ENCODE results near the gene KMT5B. TPM values are rescaled to one million over a fixed set of nuclear protein-coding genes. Genes with fewer than 3 reads are reported as not detected.

The KMT5B gene
- total and polyA plus RNA-seq, 2 experiments from 2014 or later, result 26.4 to 31.0 TPM

- TF ChIP-seq ZNF462 (CRISPR knock-in tag; IDR thresholded peaks at IDR 0.05) (no peak), POLR2AphosphoS5 (IDR thresholded peaks at IDR 0.05; ENCODE audit: low read depth) (no peak), JUNB (IDR thresholded peaks at IDR 0.05; ENCODE audit: unreplicated experiment) (no peak), EZH2phosphoT487 (IDR thresholded peaks at IDR 0.05; ENCODE audit: unreplicated experiment) (no peak)
Measured at GRCh38 chr11:68165601-68166000, 47.5 kb downstream of the KMT5B start (continued).

- Histone ChIP-seq H3K27ac (ENCODE audit: low read depth) (0 out of 2 replicates have a peak overlapping the region, but pooled peaks have one; percentile 50), H3K4me1 (ENCODE audit: insufficient read depth) (no peaks in the 10 kb centered on the region), H3K4me2 (no peak overlapping the region), H3K9me2 (ENCODE audit: insufficient read depth) (no peaks in the 10 kb centered on the region), H2AFZ (no peak overlapping the region), H3K79me2 (replicated peaks; ENCODE audit: insufficient read depth) (no peaks in the 10 kb centered on the region), H3K27me3 (ENCODE audit: insufficient read depth) (no peaks in the 10 kb centered on the region), H4K20me1 (replicated peaks; ENCODE audit: insufficient read depth) (no peaks in the 10 kb centered on the region; the same call in 1 of the 2 replicates), H3F3A (replicated peaks; ENCODE audit: low read depth) (0 out of 2 replicates have a peak, but pooled peaks cover 4% of the 10 kb centered on the region), H3K36me3 (ENCODE audit: insufficient read depth) (peaks cover 20% of the 10 kb centered on the region), H3K4me3 (no peak overlapping the region)
- H3K4me3 Mint-ChIP-seq, result no peak overlapping the region
- no peaks in the 10 kb centered on the region for H3K9me3 Mint-ChIP-seq
- H3K4me1 Mint-ChIP-seq, result peaks cover 5% of the 10 kb centered on the region; the same call in 2 of the 3 replicates
- ATAC-seq (no peak), DNase-seq (ENCODE audit: low spot score) (no peak)
- H3K27ac Mint-ChIP-seq, result peak overlapping the region; percentile 40; the same call in 1 of the 2 replicates
- H3K36me3 Mint-ChIP-seq (ENCODE audit: low read depth), result peaks cover 31% of the 10 kb centered on the region
- no peaks in the 10 kb centered on the region for H3K27me3 Mint-ChIP-seq (ENCODE audit: insufficient read depth, low read depth, poor library complexity)
- TF ChIP-seq CREB1 (CRISPR knock-in tag; IDR thresholded peaks at IDR 0.05; ENCODE audit: low read depth) (no peak), REST (IDR thresholded peaks at IDR 0.05; ENCODE audit: unreplicated experiment) (no peak), ETS1 (IDR thresholded peaks at IDR 0.05) (no peak), ZNF114 (CRISPR knock-in tag; IDR thresholded peaks at IDR 0.05) (no peak), JUNB (IDR thresholded peaks at IDR 0.05; ENCODE audit: unreplicated experiment) (no peak)
Measured at GRCh38 chr11:68164437-68164836, 48.7 kb downstream of the KMT5B start.
